GM21526 (cell line): ENCODE data around the gene RASGRP3.
A peak's percentile ranks its signal among the peaks of the same experiment; 100 is the strongest.
"Not testable (repeated sequence)": the region's sequence is repeated elsewhere in the genome, so short reads cannot be mapped to it uniquely, and the experiment has no call there.

ENCODE experiments used
- ATAC-seq: cut with Tn5 transposase; IDR thresholded peaks from one replicate; pipeline ENCODE4 v1.9.1; 2021; ENCODE audit warnings: moderate library complexity; ENCODE audit not compliant: unreplicated experiment, low FRiP score

The RASGRP3 gene, protein sequence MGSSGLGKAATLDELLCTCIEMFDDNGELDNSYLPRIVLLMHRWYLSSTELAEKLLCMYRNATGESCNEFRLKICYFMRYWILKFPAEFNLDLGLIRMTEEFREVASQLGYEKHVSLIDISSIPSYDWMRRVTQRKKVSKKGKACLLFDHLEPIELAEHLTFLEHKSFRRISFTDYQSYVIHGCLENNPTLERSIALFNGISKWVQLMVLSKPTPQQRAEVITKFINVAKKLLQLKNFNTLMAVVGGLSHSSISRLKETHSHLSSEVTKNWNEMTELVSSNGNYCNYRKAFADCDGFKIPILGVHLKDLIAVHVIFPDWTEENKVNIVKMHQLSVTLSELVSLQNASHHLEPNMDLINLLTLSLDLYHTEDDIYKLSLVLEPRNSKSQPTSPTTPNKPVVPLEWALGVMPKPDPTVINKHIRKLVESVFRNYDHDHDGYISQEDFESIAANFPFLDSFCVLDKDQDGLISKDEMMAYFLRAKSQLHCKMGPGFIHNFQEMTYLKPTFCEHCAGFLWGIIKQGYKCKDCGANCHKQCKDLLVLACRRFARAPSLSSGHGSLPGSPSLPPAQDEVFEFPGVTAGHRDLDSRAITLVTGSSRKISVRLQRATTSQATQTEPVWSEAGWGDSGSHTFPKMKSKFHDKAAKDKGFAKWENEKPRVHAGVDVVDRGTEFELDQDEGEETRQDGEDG

GRCh38 chr2:33476131-33476792 lies at the start of gene RASGRP3:
Gene RASGRP3 (plus strand): TSS chr2:33476649. CDS start chr2:33515137, 38,488 bp downstream.
- ATAC-seq: peak; percentile 51

DNA sequence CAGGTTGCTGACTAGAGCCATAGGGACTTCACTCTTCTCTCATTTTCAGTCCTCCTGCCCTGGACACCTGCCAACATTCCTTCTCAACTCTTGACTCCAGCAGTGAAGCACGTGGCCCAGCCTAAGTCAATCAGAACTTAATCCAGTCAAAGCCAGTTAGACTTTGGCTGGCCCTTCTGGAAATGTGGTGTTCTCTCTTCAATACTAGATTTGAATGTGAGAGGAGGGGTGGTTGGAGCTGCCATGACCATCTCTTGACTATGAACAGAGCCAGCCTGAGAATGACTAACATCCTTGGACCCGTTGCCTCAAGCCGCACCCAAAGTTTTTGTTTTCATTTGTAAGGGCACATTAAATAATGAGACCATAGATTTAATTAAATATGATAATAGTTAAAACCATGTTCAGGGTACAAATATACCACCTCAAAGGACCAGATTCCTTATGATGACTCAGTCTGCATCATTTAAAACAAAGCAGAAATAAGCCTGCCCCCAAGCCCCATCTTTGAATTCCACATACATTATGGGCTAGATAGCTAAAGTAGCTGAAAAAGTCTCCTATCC lies 49.7 kb upstream of the RASGRP3 start:
- no peak for ATAC-seq

DNA sequence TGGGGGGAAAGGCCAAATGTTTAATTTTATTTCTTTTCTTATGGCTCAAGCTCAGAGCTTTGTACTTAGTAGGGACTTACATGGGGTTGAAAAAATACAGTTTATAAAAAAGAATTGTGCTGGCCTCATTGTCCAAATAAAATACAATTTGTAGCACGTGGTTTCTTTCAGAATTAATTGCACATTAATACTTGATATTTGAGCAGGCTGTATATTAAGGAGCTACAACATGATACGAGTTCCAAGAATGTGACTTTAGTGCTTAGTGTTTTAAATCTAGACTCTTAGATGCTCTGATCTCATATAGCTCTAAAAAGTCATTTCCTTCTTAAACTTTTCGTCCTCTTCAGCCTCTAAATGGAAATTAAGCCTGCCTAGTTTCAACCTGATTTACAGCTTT lies 46.4 kb upstream of the RASGRP3 start:
- ATAC-seq: no peak

DNA sequence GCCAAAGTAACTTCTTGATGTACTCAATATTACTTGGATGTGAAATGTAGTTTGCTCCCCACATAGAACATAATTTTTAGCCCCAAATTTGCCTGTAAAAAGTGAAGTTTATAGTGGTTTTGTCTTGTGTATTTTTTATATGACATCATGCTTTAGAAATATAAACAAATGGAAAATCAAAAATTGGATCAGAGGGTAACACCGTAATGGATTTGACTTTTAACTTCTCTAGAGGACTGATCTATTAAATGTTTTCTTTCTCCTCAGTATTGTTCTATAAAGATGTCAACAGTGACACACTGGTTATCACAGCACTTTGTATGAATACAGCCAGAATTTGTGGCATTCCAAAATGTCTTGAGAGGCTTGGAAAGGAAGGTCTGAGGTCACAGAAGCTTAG lies 45.6 kb upstream of the RASGRP3 start:
- ATAC-seq: no peak

- no peak for ATAC-seq
These were observed 43.6 kb upstream of the RASGRP3 start for GRCh38 chr2:33432871-33433270.

DNA sequence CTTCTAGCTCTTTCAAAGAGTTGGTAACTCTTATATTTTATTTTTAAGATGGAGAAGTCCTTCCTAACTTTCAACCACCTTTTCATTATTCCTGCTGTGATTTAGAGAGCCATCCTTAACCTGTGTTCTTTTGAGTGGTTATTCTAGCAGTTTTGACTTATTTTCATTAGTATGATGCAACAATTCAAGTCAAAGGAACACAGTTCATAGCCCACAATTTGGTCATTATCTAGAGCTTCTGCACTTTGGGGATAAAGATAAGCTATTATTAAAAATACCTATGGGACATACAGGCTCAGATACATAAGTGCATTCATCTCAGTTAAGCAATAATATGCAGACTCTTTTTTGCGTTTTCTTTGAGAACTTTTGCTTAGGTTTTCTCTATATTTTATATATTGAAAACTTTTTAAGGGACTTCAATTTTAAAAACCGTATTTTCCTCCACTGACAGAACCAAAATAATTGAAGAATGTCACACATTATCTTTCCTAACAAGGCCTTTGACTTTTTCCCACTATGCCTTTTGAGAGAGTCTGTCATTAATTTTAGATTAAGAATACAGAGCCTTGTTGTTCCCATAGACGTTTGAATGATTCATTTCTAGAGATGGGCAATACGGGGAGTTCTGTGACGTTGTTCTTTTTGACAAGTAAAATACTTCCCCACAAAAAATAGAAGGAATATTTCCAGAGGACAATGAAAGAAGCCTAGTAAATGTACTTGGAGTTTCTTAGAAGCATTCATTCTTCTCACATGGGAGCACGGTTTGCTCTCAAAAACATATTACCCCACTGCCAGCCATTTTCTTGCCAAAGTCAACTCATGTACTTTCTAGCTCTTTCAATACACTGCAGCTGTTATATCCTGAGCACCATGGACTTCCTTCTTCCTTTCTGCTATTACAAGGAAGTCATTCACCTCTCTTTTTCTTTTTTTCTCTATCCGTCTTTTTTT lies 42.9 kb upstream of the RASGRP3 start:
- no peak for ATAC-seq

GRCh38 chr2:33435518-33435917 lies 40.9 kb upstream of the RASGRP3 start:
- no peak for ATAC-seq

GRCh38 chr2:33436083-33436482 lies 40.4 kb upstream of the RASGRP3 start:
- ATAC-seq: no peak

GRCh38 chr2:33437297-33437696 lies 39.2 kb upstream of the RASGRP3 start:
- ATAC-seq: no peak

DNA sequence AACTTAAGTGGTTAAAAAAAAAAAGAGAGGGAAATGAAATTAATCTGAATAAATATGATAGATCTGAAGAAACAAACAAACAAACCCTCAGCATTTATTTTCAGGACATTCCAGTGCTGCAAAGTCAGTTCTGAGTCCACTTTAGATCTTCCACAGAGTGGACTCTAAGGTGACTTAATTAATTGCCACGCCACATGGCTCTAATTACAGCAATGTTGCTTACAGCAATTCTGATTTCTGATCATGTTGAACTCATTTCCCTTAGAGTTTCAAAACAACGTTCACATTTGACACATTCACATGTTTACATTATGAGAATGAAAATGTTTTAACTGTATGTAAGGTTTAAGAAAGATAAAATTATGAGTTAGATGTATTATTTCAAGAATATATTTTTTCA lies 38.6 kb upstream of the RASGRP3 start:
- ATAC-seq: no peak

DNA sequence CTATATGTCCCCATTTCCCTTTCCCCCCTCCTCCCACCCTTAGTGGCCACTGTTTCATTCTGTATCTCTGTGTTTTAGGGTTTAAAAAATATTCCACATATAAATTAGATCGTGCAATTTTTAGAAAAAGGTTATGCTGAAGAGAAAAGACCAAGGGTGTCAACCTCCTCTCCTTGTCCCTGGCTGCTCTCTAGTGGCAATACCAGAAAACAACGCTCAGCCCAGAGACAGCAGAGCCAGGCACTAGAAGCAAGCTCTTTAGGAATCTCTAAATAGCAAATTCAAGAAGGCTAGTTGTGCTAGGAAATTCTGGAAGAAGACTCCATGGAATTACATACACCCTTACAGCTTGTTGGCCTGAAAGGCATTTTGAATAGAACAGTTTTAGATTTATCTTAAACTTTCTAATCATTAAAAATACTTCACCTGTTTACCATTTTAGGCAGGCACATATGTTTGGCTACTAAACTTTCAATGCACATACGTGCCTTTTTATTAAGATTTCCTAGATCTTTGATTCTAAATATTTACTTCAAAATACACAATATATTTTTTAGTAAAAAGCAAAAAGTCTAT lies 35.1 kb upstream of the RASGRP3 start:
- ATAC-seq: peak; percentile 75

DNA sequence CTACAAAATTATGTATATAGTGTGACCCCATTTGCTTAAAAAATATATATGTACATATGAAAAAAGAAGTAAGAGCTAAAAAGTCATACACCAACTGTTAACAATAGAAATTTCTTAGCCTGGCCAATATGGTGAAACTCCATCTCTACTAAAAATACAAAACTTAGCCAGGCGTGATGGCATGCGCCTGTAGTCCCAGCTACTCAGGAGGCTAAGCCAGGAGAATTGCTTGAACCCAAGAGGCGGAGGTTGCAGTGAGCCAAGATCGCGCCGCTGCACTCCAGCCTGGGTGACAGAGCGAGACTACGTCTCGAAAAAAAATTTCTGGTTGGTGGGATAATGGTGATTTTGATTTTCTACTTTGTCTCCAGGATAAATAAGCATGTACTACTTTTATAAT lies 34.4 kb upstream of the RASGRP3 start:
- ATAC-seq: not testable (repeated sequence)

DNA sequence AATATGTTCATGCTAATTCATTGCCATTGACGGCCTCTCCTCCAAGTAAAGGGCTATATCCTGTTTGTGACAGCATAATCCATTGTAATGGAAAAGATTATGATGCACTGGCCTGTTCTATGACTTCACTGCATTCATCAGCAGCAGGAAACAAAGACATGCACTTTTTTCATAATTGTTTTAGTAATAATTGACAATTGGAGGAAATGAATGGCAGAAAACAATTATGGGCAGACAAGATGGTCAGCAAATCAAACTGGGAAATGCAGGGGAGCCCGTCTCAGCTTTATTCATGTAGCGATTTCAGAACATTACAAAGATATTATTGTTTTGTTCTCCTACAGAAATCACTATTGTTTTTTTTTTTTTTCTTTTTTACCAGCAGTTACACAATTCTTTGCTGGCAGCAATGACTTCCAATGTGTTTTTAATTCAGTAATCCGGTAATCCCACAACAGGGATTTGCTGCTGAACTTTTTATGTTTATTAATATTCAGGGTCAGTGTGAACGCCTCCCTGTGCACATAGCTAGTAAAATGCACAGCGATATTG lies 33.8 kb upstream of the RASGRP3 start:
- ATAC-seq: no peak

DNA sequence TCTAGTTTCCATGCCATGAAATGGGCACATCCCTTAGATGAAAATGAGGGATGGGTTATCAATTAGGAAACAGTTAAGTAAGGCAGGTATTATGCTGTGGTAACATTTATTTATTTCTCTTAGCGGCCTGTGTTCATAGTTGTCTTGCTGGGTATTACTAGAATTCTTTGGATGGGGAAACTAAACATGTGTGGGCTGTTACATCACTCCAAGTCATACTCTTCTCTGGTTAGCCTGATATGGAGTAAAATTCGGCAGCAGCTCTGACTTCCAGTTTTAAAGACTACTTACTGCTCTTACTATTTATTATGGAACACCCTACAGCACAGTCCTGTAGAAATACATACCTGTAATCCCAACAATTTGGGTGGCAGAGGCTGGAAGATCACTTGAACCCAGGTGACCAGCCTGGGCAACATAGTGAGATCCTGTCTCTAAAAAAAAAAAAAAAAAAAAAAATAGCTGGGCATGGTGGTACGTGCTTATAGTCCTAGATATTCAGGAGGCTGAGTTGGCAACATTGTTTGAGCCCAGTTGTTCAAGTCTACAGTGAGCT lies 33.1 kb upstream of the RASGRP3 start:
- ATAC-seq: no peak

DNA sequence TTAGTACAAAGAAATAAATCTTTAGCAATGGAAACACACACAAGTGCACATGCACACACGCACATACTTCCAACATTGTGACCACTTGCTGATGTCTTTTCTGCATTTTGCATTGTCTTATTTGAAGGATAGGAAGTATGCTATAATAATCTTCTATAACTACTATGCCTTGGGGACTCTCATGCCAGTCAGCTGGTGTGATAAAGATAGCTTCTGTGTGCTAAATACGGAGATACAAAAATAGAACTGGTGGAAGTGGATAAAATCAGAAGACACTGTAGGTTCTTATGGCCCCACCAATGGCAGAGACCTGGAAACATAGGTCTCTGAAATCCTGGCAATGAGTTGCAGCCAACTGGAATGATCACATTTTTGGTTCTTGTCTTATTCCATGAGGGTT lies 31.5 kb upstream of the RASGRP3 start:
- ATAC-seq: no peak

GRCh38 chr2:33448220-33448899 lies 28.1 kb upstream of the RASGRP3 start:
- ATAC-seq: no peak

- ATAC-seq: no peak
These were observed 25.2 kb upstream of the RASGRP3 start for GRCh38 chr2:33451214-33451613.

DNA sequence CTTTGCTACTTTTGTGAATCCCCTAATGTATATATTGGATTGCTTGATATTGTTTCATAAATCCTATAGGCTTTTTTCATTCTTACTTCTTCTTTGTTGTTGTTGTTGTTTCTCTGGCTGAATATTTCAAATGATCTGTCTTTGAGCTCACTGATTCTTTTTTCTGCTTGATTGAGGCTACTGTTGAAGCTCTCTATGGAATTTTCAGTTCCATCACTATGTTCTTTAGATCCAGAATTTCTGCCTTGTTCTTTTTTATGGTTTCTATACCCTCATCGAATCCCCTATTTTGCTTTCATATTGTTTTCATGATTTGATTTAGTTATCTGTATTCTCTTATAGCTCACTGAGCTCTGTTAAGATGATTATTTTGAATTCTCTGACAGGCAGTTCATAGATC lies 24.6 kb upstream of the RASGRP3 start:
- ATAC-seq: no peak

- no peak for ATAC-seq
These were observed 23.9 kb upstream of the RASGRP3 start for GRCh38 chr2:33452545-33452944.
